Fibroblast of villous mesenchyme (primary cell): ENCODE data around the gene CYSRT1. TPM values are rescaled to one million over a fixed set of nuclear protein-coding genes. Genes with fewer than 3 reads are reported as not detected.

ENCODE experiments used
- DNase-seq: peaks from one replicate; pipeline ENCODE4 v3.0.0-alpha.2; 2010; ENCODE audit warnings: low read depth
- H3K4me3 ChIP-seq: 2 replicates; pipeline ENCODE4 v1.5.1; 2011; ENCODE audit warnings: low read depth, mild to moderate bottlenecking, low read length
- total RNA-seq: library from RNA; depleted of rRNA; stranded (reverse); fragments of >200 nt; gene quantifications from 2 replicates; pipeline ENCODE4 v1.2.3, GENCODE V29; 2012
- TF ChIP-seq, protein P1 (sequence below): IDR thresholded peaks from 2 replicates; pipeline ENCODE4 v1.5.1; 2012; ENCODE audit warnings: low read depth, mild to moderate bottlenecking, low read length; ENCODE audit not compliant: insufficient read depth

The CYSRT1 gene, protein sequence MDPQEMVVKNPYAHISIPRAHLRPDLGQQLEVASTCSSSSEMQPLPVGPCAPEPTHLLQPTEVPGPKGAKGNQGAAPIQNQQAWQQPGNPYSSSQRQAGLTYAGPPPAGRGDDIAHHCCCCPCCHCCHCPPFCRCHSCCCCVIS
- under 0.01 and 0.64 TPM in 2 replicates for total RNA-seq

- H3K4me3 ChIP-seq = peak within 1 kb of the TSS; percentile 88
- TF ChIP-seq, protein P1, sequence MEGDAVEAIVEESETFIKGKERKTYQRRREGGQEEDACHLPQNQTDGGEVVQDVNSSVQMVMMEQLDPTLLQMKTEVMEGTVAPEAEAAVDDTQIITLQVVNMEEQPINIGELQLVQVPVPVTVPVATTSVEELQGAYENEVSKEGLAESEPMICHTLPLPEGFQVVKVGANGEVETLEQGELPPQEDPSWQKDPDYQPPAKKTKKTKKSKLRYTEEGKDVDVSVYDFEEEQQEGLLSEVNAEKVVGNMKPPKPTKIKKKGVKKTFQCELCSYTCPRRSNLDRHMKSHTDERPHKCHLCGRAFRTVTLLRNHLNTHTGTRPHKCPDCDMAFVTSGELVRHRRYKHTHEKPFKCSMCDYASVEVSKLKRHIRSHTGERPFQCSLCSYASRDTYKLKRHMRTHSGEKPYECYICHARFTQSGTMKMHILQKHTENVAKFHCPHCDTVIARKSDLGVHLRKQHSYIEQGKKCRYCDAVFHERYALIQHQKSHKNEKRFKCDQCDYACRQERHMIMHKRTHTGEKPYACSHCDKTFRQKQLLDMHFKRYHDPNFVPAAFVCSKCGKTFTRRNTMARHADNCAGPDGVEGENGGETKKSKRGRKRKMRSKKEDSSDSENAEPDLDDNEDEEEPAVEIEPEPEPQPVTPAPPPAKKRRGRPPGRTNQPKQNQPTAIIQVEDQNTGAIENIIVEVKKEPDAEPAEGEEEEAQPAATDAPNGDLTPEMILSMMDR = no peak
- DNase-seq = no peak
These were observed at the start of gene CYSRT1 for GRCh38 chr9:137224830-137225694. Gene CYSRT1 (plus strand): TSS chr9:137225174. CDS start chr9:137225622, 448 bp downstream.

DNA sequence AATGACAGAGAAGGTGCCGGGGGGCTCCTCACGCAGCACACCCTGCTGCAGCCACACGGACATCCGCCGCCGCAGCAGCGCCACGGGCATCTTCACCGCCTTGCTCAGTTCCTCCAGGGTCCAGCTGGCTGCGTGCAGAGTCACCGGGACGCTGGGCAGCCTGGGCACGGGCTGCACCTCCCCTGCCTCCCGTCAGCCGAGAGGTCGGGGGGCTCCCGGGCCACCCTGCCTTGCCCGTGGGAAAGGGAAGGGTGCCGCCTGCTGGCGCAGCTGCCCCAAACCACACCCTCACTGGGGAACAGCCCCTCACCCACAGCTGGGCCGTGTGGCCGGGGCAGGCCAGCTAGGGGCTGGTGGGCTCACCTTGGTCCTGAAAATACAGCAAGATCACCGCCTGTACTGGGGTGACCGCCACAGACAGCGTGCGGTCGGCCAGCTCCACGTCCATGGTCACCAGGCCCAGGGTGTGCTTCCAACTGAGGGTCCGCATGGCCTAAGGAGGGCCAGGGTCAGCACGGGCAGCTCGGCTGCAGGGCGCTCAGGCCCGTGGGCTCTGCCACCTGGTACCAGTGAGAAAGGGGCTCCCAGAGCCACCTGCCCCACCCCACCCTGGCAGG, 49.5 kb upstream of the CYSRT1 start:
- no peak overlapping the region for H3K4me3 ChIP-seq
- DNase-seq = no peak
- TF ChIP-seq, protein P1 = peak; percentile 29

DNA sequence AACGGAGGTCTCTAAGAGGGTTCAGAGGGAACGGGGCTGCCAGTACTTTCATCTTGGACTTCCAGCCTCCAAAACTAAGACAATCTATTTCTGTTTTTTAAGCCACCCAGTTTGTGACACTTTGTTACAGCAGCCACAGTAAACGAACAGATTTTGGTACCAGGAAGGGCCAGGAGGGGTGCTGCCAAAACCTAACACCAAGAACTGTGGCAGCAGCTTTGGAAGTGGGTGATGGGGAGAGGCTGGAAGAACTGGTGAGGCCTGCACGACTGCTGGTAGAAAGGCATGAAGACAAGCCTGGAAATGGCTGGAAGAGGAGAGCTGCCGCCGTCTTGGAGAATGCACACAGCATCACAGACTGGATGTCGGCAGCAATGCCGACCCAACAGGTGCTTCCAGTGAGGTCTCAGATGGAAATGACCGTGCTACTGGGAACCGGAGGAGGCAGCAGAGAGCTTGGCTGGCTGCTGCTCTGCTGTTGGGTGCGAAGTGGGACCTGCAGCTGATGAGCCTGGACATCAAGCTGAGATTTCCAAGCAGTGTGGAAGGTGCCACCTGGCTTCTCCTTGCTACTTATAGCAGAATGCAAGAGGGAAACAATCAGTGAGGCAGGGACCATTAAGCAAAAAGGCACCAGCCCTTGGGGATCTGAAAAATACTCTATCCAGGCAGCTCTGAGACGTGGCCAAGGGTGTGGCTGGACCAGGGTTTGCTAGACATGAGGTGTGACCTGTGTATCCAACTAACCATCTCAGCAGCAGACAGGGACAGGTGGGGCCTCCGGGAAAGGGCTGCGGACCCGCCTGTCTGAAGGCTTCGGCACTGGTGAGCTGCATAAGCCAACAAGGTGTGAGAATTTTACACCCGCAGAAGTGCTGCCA, 48.4 kb upstream of the CYSRT1 start:
- peak; percentile 38 for DNase-seq
- TF ChIP-seq, protein P1 = peak; percentile 65
- H3K4me3 ChIP-seq = no peak overlapping the region

DNA sequence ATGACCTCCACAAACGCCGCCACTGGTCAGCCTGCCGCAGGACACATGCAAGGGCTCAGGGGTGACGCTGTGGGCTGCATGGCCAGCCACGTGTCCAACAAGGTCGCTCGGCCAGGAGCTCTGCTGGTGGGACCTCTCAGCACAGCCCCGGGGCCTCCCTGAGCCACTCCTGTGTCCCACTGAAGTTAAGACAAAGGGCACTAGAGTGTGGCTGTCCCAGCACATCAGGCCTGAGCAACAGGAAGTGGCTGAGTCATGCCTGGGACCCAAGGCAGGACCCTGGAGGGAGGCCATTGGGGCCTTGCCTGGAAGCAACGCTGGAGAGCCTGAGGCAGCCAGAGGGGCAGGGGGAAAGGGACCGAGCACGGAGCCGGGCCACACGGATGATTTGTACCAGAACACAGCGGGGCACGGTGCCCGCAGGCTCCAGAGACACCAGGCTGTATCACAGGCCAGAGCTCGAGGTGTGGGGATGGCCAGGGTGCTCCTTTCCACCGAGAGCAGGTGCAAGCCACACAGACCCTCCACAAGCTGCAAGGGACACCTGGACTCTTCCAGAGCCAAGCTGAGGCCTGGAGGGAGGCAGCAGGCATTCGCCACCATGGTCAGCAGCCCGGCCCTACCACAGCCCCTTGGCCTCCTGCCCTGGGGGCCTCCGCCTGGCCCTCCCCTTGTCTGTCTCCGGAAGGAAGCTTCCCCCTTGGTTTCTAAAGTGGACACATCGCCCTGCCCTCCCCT, 46.6 kb upstream of the CYSRT1 start:
- TF ChIP-seq, protein P1 = no peak
- DNase-seq = no peak

GRCh38 chr9:137178939-137179630, 45.9 kb upstream of the CYSRT1 start:
- DNase-seq = no peak
- TF ChIP-seq, protein P1 = no peak
- H3K4me3 ChIP-seq = no peak overlapping the region

More for the DNA sequence above, 46.6 kb upstream of the CYSRT1 start:
- no peak overlapping the region for H3K4me3 ChIP-seq
